ENCODE measurements around the gene KCNE4.
A peak's percentile ranks its signal among the peaks of the same experiment; 100 is the strongest.

Gene KCNE4

GRCh38 chr2:223052548-223053483 lies 826 bp downstream of the KCNE4 start:
- DNase-seq (ENCODE audit: insufficient read length) = no peak
- FAIRE-seq = no peak
- TF ChIP-seq POLR2A (IDR thresholded peaks at IDR 0.05; ENCODE audit: low read depth, low read length) (no peak), POLR2AphosphoS5 (IDR thresholded peaks at IDR 0.05; ENCODE audit: low read depth, low read length) (no peak), TAF1 (IDR thresholded peaks at IDR 0.05; ENCODE audit: borderline replicate concordance, low read depth, low read length) (no peak)

GRCh38 chr2:223053484-223054192 lies 1.6 kb downstream of the KCNE4 start:
- no peak for TF ChIP-seq TAF1 (IDR thresholded peaks at IDR 0.05; ENCODE audit: borderline replicate concordance, low read depth, low read length)
- no peak for TF ChIP-seq POLR2AphosphoS5 (IDR thresholded peaks at IDR 0.05; ENCODE audit: low read depth, low read length)
- no peak for TF ChIP-seq POLR2A (IDR thresholded peaks at IDR 0.05; ENCODE audit: low read depth, low read length)
- DNase-seq (ENCODE audit: insufficient read length) (no peak), FAIRE-seq (no peak)

GRCh38 chr2:223054193-223054781 lies 2.3 kb downstream of the KCNE4 start:
- FAIRE-seq = no peak
- TF ChIP-seq TAF1 (IDR thresholded peaks at IDR 0.05; ENCODE audit: borderline replicate concordance, low read depth, low read length) (no peak), POLR2A (IDR thresholded peaks at IDR 0.05; ENCODE audit: low read depth, low read length) (no peak)
- no peak for DNase-seq (ENCODE audit: insufficient read length)

GRCh38 chr2:223055140-223055539 lies 3.1 kb downstream of the KCNE4 start:
- TF ChIP-seq POLR2AphosphoS5 (IDR thresholded peaks at IDR 0.05; ENCODE audit: low read depth, low read length) (no peak), TAF1 (IDR thresholded peaks at IDR 0.05; ENCODE audit: borderline replicate concordance, low read depth, low read length) (no peak), POLR2A (IDR thresholded peaks at IDR 0.05; ENCODE audit: low read depth, low read length) (no peak)
- DNase-seq (ENCODE audit: insufficient read length) = no peak
- no peak for FAIRE-seq

- no peak for TF ChIP-seq TAF1 (IDR thresholded peaks at IDR 0.05; ENCODE audit: borderline replicate concordance, low read depth, low read length)
- TF ChIP-seq POLR2AphosphoS5 (IDR thresholded peaks at IDR 0.05; ENCODE audit: low read depth, low read length) = no peak
- TF ChIP-seq POLR2A (IDR thresholded peaks at IDR 0.05; ENCODE audit: low read depth, low read length) = no peak
- DNase-seq (ENCODE audit: insufficient read length) = no peak
- no peak for FAIRE-seq
These were observed 3.8 kb downstream of the KCNE4 start for GRCh38 chr2:223055836-223056235.

GRCh38 chr2:223056701-223057418 lies 4.9 kb downstream of the KCNE4 start:
- TF ChIP-seq POLR2AphosphoS5 (IDR thresholded peaks at IDR 0.05; ENCODE audit: low read depth, low read length) (no peak), TAF1 (IDR thresholded peaks at IDR 0.05; ENCODE audit: borderline replicate concordance, low read depth, low read length) (no peak), POLR2A (IDR thresholded peaks at IDR 0.05; ENCODE audit: low read depth, low read length) (no peak)
- FAIRE-seq (peak; percentile 17), DNase-seq (ENCODE audit: insufficient read length) (no peak)

- DNase-seq (ENCODE audit: insufficient read length) = no peak
- no peak for FAIRE-seq
- TF ChIP-seq POLR2AphosphoS5 (IDR thresholded peaks at IDR 0.05; ENCODE audit: low read depth, low read length) = no peak
- TF ChIP-seq TAF1 (IDR thresholded peaks at IDR 0.05; ENCODE audit: borderline replicate concordance, low read depth, low read length) = no peak
- no peak for TF ChIP-seq POLR2A (IDR thresholded peaks at IDR 0.05; ENCODE audit: low read depth, low read length)
These were observed 5.6 kb downstream of the KCNE4 start for GRCh38 chr2:223057569-223057968.

GRCh38 chr2:223058952-223059716 lies 7.1 kb downstream of the KCNE4 start:
- no peak for DNase-seq (ENCODE audit: insufficient read length)
- TF ChIP-seq TAF1 (IDR thresholded peaks at IDR 0.05; ENCODE audit: borderline replicate concordance, low read depth, low read length) (no peak), POLR2A (IDR thresholded peaks at IDR 0.05; ENCODE audit: low read depth, low read length) (no peak), POLR2AphosphoS5 (IDR thresholded peaks at IDR 0.05; ENCODE audit: low read depth, low read length) (no peak)
- FAIRE-seq = no peak

GRCh38 chr2:223060201-223060825 lies 8.3 kb downstream of the KCNE4 start:
- no peak for DNase-seq (ENCODE audit: insufficient read length)
- FAIRE-seq = no peak
- TF ChIP-seq POLR2AphosphoS5 (IDR thresholded peaks at IDR 0.05; ENCODE audit: low read depth, low read length) (no peak), POLR2A (IDR thresholded peaks at IDR 0.05; ENCODE audit: low read depth, low read length) (no peak), TAF1 (IDR thresholded peaks at IDR 0.05; ENCODE audit: borderline replicate concordance, low read depth, low read length) (no peak)

GRCh38 chr2:223062396-223062795 lies 10.4 kb downstream of the KCNE4 start:
- FAIRE-seq (no peak), DNase-seq (ENCODE audit: insufficient read length) (no peak)
- TF ChIP-seq TAF1 (IDR thresholded peaks at IDR 0.05; ENCODE audit: borderline replicate concordance, low read depth, low read length) = no peak
- TF ChIP-seq POLR2AphosphoS5 (IDR thresholded peaks at IDR 0.05; ENCODE audit: low read depth, low read length) = no peak
- no peak for TF ChIP-seq POLR2A (IDR thresholded peaks at IDR 0.05; ENCODE audit: low read depth, low read length)

All from GM12892 (cell line).